GM18870 (cell line): Measurements from ENCODE around the gene ALG2.
"Not testable (repeated sequence)": the region's sequence is repeated elsewhere in the genome, so short reads cannot be mapped to it uniquely, and the experiment has no call there.

Source experiments
- ATAC-seq: cut with Tn5 transposase; IDR thresholded peaks from one replicate; pipeline ENCODE4 v1.9.1; 2021; ENCODE audit warnings: moderate library complexity; ENCODE audit not compliant: unreplicated experiment

Gene ALG2

DNA sequence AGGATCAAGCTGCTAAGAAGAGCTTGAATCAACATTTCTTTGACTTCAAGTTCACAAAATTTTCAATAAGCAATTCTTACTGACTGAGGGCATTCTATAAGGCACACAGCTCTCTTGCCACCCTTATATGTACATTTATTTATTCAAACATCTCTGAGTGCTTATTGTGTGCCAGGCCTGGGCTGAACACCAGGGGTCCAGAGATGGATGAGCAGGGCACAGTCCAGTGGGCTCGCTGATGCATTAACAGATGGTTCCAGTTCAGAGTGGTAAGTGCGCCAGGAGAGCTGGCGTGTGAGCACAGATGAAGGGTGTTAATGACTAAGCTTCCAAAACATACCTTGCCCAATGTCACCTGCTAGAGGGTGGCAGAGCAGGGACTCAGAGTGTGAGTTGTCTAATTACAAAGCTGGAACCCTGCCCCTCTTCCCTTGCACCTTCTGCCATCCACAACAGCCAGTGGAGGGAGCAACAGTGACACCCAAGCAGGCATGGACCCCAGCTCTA is 24.6 kb downstream of the ALG2 start:
- no peak for ATAC-seq

DNA sequence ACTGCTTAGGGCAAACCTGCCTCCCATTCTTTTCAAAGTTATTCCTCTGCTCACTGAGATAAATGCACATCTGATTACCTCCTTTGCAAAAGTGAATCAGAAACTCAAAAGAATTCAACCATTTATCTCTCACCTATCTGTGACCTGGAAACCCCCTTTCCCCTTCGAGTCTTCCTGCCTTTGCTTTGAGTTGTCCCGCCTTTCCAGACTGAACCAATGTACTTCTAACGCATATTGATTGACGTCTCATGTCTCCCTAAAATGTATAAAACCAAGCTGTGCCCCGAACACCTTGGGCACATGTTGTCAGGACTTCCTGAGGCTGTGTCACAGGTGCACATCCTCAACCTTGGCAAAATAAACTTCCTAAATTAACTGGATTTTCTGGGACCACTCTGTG is 25.3 kb downstream of the ALG2 start:
- not testable (repeated sequence) for ATAC-seq

DNA sequence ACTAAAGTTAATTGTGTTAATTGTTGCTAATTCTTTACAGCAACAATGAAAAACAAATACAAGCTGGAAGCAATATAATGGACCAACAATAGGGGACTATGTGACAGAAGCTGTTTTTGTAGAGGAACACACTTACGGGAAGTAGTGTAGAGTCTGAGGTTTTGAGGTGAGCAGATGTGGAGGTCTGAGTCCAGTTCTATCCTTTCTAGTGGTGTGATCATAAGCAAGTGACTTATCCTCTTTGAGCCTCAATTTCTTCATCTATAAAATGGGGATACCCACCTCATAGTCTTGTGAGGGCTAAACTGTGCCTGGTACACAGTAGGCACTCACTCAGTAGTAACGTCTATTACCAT is 28.3 kb downstream of the ALG2 start:
- no peak for ATAC-seq

DNA sequence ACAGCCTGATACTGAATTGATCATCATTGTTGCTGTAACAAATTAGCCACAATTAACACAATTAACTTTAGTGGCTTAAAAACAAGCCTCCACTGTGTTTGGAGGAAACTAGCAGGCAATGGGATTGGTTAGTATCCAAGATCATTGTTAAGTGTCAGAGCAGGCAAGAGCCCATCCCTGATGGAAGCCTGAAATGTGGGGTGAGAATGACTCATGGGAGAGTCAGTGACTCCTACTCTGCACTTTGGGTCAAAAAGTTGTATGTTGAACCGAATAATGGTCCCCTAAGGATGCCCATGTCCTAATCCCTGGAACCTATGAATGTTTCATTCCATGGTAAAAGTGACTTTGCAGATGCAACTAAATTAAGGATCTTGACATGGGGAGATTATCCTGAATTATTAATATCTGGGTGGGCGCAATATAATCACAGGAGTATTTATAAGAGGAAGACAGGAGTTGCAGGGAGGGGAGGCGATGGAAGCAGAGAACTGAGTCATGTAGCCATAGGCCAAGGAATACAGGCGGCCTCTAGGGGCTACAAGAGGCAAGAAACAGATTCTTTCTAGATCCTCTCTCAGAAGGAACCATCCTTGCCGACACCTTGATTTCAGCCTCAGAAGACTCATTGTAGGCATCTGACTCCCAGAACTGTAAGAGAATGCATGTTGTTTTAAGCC is 28.8 kb downstream of the ALG2 start:
- no peak for ATAC-seq

DNA sequence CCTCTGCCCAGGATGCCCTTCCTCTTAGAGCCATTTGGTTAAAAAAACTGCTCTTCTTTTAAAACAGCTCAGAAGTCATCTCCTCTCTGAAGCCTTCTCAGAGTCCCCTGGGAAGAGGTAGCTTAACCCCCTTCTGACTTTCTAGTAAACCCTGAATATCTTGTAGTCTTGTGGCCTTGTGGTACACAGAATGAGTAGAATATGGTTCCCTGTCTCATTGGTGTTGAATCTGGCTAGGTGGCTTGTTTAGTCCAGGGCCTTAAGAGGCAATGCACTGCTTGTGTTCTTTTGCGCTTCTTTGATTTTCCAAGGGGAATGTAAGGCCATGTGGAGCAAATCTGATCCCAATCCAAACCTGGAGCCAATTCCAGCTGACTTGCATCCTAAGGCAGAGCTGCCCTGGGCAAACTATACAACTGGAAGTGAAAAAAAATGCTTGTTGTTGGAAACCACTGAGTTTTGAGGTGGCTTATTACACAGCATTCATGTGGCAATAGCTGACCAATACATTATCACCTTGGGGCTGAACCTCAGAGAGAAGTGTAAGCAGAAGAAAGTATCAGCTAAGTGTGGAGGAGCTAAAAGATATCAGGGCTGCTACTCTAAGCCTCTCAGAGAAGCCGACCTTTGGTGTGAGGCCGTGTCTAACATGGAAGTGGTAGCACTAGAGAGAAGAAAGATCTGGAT is 31.0 kb downstream of the ALG2 start:
- no peak for ATAC-seq

DNA sequence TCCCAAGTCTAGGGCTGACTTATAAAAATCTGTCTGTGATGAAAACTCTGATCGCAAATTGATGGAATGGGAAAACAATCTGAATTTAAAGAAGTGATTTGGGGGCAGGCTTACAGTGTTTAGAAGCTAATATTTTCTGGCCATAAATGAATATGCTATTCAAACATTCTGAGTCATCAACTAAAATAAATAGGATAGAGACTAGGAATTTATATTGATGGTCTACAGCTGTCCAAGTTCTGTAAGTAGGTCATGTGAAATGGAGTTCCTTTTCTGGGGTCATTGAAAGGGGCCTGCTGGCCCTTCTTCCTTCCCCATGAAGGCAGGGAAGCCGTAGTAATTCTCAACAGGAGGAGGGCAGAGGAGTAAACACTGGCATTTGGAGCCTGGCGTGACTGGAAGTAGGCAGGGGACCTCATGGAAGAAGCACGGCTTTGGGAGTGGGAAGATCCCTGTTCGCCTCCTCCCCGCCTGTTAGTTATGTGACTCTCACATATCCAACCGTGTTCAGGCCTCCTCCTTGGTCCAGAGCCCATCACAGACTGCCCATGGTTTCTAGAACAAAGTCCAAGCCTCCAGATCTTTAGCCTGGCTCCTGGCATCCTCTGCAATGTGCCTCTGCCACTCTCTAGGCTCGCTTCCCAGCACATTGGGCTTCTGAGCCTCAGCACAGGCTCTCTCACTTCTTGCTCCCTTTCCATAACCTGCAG is 31.7 kb downstream of the ALG2 start:
- no peak for ATAC-seq

DNA sequence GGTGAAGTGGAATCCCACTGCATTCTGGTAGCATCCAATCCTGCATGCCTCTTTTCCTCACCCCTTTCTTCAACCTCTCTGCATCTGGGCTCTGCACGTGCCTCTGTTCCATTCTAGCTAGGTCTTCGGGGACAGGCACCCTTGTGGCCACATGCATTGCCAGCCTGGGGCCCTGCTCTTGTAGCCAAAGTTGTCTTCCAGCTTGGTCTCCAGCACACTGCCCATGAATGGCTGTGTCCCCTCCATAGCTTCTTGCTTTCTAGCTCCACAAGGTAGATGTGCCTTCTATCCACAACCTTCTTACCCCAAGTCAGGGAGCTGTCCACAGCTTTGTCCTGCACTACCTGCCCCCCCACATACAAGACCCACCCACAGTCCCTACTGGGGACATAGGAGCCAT is 32.6 kb downstream of the ALG2 start:
- ATAC-seq, result no peak

DNA sequence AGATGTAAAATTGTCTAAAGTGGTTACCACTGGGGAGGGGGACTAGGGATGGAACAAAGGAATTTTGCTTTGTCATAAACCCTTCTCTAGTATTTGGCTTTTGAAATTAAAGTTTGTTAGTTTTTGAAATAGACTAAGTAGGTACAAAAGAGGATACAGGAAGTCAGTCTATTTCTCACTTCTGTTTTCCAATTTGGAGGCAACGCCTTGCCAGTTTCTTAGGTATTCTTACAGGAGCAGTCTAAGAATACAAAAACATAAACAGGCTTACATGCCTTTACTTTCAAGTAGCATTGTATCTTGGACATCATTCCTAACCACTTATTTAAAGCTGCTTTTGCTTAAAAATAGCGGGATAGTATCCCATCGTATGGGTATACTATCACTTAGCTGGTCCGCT is 34.4 kb downstream of the ALG2 start:
- ATAC-seq, result no peak

DNA sequence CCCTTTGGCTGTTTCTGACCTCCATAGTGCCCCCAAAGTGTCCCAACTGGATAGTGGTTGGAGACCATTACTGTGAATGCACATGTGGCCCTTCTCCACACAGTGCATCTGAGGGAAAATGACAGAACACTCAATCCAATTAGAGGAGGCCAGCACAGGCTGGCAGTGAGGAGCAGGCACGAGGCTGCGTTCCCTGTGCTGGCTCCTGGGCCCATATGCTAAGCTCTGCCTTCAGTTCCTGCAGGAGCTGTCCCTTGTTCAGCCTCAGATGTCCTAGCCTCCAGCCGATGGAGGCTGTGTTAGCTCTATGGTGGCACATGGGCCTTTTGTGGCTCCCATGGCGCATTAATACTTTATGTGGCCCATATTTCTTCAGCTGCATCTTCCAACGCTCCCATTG is 35.8 kb downstream of the ALG2 start:
- no peak for ATAC-seq

DNA sequence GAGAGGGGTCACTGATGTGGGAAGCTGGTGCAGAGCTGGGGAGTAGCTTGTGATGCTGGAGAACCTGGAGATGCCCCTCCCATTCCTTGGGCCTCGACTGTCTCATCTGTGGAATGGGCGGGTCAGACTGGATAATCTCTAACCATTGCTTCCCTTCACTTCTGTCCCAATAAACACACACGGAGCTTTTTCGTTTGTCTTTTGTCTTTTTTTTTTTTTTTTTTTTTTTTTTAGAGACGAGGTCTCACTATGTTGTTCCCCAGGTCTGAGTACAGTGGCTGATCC is 36.5 kb downstream of the ALG2 start:
- no peak for ATAC-seq

DNA sequence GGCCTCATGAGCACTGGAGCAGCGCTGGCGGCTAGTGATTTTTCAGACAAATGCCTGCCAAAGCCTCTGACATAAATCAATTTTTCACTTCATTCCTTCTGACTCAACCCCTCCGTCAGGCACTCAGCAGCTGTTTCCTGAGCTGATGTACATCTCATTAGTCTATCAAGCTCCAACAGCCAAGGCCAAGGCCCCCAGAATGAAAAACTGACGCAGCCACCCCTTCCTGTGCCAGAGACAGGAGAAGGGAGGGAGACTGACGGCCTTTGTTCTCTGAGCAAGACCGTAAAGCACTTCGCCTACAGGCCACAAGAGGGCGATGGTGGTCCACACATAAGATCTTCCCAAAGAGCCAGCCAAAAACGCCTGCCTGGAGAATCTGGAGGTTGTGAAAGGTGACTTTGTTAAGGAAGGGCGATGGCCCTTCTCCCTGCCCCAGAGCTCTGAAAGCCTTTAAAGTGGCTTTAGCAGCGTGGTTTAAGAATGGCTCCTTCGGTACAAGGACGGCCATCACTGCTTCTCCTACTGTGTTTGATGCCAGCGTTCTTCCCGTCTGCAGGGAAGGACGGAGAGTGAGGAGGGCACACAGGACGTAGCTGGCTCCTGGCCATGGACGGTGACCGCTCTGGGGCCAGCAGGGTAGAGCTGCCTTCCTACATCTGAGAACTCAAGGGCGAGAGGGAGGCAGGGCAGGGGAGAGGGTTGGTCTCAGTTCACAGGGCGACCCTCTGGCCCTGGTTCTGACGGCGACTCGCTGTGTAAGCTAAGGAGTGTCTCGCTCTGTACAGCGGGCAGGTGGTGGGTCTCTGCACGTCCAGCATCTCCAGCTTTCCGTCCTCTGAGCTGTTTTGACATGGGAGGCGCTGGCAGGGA is 37.0 kb downstream of the ALG2 start:
- peak; percentile 33 for ATAC-seq

DNA sequence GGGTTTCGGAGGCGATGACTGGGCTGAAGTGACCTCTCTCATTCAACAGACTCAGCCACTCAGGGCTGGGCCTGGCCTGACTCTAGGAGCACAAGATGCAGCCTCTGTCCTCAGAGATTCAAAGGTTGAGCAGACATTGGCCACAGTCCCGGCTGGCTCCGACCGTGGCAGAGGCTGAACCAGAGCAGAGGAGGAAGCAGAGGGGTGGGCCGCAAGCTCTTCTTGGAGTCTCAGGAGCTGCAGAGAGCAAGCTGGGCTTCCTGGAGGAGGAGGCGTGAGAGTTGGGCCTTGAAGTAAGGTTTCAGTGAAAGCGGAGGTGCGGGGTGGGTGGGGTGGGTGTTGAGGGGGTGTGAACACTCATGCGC is 37.6 kb downstream of the ALG2 start:
- ATAC-seq, result no peak

DNA sequence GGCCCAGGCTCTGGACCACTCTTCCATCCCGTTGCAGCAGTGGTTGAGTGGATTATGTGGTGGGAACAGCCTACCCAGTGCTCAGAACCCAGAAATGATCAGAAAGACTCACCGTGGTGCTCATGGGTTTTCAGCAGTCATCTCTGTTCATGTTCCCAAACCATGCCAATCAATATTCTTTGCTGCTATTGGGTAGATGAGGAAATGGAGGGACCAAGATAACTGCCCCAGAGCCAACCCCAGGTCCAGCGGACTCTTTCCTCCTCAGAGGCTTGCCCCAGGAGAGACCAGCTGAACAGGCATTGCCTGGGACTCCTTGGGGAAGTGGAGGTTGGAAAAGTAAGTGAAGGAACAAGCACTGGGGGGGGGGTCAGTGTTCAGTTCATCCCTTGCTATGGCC is 38.1 kb downstream of the ALG2 start:
- ATAC-seq, result no peak

DNA sequence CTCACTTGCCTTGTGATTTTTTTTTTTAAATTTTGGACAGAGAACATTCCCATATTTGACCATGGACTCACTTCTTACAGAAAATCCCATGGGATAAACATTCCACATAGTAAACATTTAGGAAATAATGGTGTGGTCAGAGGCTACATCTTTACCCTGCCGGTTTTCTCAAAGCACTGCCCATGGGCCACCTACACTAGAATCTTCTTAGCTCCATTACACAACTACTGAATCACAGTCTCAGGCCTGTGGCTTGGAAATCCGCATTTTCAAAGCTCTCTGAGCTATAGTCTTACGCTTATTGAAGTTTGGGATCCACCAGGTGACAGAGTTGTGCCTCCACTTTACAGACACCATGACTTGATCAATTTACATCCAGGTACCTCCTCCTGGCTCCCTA is 39.4 kb downstream of the ALG2 start:
- no peak for ATAC-seq

DNA sequence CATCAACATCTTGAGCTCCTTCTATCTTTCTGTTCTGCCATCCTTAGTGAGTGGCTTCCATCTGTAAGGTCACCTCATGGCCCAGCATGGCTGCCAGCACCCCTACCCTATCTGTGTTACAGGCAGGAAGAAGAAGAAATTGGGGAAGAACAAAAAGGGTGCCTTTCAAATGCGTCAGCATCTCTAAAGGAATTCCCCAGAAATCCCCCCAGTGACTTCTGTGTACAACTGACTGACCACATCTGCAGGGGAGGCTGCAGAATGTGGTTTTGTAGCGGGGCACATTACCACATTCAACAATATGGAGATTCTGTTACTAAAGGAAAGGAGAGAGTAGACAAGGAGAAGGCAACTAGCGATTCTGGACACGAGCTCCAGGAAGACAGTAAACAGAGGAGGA is 40.1 kb downstream of the ALG2 start:
- ATAC-seq, result peak; percentile 46

DNA sequence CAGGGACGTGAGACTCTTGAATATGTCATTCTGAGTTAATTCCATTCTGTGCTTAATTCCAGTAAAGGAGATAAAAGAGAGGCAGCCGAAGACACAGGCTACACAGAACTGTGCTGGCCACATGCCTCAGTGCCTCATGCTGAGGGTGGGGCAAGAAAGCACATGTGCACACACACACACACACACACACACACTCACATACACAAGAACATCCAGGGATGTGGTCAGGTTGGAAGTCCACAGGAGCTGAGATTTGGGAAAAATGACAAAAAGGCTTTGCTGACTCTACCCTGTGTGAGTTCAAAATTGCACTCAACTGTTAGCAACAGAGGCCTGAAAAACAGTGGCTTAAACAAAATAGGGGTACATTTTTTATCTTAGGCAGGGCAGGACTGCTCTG is 40.5 kb downstream of the ALG2 start:
- no peak for ATAC-seq

DNA sequence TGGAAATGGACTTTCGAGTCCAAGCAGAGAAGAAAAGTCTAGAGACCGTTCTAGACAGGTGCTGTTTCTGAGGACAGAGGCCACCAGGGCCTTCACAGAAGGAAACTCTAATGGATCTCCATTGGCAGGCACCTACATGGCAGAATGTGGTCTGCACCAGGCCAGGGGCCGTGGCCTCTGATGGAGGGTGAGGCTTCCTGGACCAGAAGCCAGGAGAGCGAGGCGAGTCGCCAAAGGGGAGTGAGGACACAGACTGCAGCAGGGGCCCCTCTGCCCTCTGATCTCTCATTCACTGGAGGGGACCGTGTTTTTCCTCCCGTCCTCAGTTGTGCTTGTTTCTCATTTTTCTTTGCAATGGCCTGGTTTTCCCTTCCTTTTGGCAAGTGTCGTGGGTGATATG is 41.1 kb downstream of the ALG2 start:
- ATAC-seq, result no peak

DNA sequence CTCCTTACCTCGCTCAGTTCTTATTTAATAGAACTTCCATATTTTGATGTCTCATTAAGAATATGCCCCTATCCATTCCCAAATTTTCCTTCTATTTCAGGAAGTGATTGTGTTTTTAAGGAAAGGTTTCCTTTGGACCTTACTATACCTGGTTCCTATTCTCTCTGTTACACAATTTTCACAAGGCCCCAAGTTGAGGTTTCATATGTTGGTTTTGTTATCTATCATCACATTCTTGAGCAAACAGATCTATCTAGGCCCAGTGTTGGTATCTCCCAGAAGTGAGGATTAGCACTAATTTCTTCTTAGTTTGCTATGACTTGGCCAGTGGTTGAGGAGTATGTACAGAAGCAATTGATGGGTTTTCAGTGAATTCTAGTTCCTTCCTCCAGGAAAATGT is 41.5 kb downstream of the ALG2 start:
- ATAC-seq, result peak; percentile 51

DNA sequence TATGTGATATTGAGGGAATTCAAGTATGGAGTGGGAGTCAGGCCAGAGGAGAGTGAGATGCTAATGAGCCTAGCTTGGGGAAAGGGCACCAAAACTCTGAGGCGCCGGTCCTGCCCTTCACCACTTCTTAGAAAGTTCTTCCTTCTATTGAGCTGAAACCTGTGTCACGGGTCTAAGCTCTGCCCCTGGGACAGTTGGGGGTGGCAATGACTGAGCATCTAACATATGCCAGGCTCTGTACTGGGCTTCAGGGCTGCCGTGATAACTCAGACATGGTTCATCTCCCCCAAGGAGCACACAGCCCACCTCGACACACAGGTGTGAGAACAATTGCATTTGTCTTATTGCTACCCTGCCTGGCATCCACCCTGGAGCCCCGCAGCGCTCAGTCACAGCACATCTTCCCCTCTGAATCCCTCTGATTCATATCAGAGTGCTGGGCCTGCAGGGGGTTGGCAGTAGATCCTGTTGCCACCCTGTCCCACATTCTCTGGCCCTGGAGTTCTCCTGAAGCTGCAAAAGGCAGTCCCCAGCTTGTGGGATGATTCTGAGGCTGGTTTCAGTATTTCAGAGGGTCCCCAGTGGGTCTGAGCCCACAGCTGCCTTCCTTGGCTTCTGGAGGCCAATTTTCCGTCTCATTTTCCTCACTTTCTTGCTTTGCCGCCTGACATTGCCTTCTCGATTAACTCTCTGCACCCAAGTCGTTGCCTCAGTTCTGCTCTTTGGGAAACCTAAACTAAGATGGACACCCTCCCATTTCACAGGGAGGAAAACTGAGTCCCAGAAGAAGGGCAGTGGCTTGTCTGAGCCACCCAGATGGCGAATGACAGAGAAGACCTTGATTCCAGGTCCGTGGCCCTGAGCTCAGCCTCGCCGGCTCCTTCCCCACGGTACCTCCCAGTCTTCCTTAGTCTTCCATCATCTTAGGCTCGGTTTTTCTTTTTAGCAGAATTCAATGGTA is 42.5 kb downstream of the ALG2 start:
- no peak for ATAC-seq

DNA sequence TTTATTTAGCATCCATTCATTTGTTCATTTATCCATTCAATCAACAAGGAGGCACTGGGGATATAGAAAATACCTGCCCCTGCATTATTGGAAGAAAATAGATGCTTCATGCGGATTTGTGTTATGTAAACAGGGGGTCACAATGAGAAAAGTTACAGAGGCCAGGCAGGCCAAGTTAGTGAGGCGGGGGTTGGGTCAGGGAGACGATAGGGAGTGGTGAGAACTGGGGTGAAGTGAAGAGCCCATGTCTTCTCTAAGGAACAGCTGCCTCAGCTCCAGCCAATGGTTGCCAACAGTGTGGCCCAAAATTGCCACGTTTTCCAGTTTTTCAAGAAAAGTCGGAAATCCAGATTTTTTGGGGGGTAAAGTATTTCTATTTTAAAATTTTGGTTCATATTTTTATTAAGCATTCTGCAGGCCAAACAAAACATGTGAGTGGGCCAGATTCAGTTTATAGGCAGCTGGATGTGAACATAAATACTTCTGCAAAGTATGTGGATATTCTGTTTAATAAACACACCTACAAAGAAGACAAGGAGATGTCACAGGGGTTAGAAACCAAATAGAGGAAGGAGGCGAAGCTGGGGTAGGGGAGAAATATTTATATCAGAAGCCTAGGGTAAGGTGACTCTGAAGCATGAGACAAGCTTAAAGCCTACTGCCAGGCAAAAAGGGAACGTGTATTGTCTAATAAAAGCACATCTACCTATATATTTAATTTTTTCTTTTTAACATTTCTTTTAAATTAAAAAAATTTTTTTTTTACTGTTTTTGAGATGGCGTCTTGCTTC is 44.0 kb downstream of the ALG2 start:
- no peak for ATAC-seq
